Brain microvascular endothelial cell (primary cell): ENCODE measurements around the gene RXRA.

Experiments used
- DNase-seq: peaks from one replicate; pipeline ENCODE4 v3.0.0-alpha.2; 2020
- H3K27ac ChIP-seq: fragments of 250-450 bp; sonication (Bioruptor Pico); 2 replicates; pipeline ENCODE4 v1.5.1; 2020; ENCODE audit warnings: mild to moderate bottlenecking, moderate library complexity
- H3K27me3 ChIP-seq: fragments of 250-450 bp; sonication (Bioruptor Pico); replicated peaks from 2 replicates; pipeline ENCODE4 v1.5.1; 2020; ENCODE audit warnings: mild to moderate bottlenecking
- H3K36me3 ChIP-seq: fragments of 250-450 bp; sonication (Bioruptor Pico); replicated peaks from 2 replicates; pipeline ENCODE4 v1.5.1; 2020; ENCODE audit warnings: mild to moderate bottlenecking
- H3K4me3 ChIP-seq: 2 replicates; pipeline ENCODE4 v1.5.1; 2011; ENCODE audit warnings: low read depth, mild to moderate bottlenecking, control low read depth, low read length, moderate library complexity
- CTCF ChIP-seq: IDR thresholded peaks from 2 replicates; pipeline ENCODE4 v1.5.1; 2011; ENCODE audit warnings: low read depth, mild to moderate bottlenecking, moderate library complexity, low read length, control low read depth, inconsistent platforms; ENCODE audit errors: missing control alignments
- in situ Hi-C: cut with HindIII; loops from 2 replicates; pipeline ENCODE4 v1.10.0; 2017; ENCODE audit warnings: low sequenced_read_pairs, low pct_ligation_motif_present

The RXRA gene

GRCh38 chr9:134317400-134317789 lies 8.9 kb upstream of the RXRA start:
- no peak overlapping the region for H3K27ac ChIP-seq
- no peaks in the 10 kb centered on the region for H3K27me3 ChIP-seq
- in situ Hi-C loops = no loop called here
- no peak for DNase-seq
- no peak for TF ChIP-seq CTCF
- no peak overlapping the region for H3K4me3 ChIP-seq
- H3K36me3 ChIP-seq = no peaks in the 10 kb centered on the region

- DNase-seq = no peak
- no peaks in the 10 kb centered on the region for H3K27me3 ChIP-seq
- no peak for TF ChIP-seq CTCF
- in situ Hi-C loops = no loop called here
- H3K27ac ChIP-seq = no peak overlapping the region
- H3K36me3 ChIP-seq = no peaks in the 10 kb centered on the region
- no peak overlapping the region for H3K4me3 ChIP-seq
Measured at GRCh38 chr9:134317790-134318414, 8.4 kb upstream of the RXRA start.

- Histone ChIP-seq H3K27ac (no peak overlapping the region), H3K36me3 (no peaks in the 10 kb centered on the region), H3K27me3 (no peaks in the 10 kb centered on the region), H3K4me3 (no peak overlapping the region)
- in situ Hi-C loops = no loop called here
- no peak for DNase-seq
- TF ChIP-seq CTCF = no peak
Measured at GRCh38 chr9:134318481-134318891, 7.8 kb upstream of the RXRA start.

GRCh38 chr9:134318941-134319305 lies 7.3 kb upstream of the RXRA start:
- TF ChIP-seq CTCF = no peak
- in situ Hi-C loops = no loop called here
- Histone ChIP-seq H3K27me3 (no peaks in the 10 kb centered on the region), H3K36me3 (no peaks in the 10 kb centered on the region), H3K4me3 (no peak overlapping the region), H3K27ac (no peak overlapping the region)
- DNase-seq = no peak

GRCh38 chr9:134319306-134320125 lies 6.7 kb upstream of the RXRA start:
- no peak for DNase-seq
- no peaks in the 10 kb centered on the region for H3K27me3 ChIP-seq
- no peak overlapping the region for H3K4me3 ChIP-seq
- in situ Hi-C loops = no loop called here
- no peak for TF ChIP-seq CTCF
- no peaks in the 10 kb centered on the region for H3K36me3 ChIP-seq
- H3K27ac ChIP-seq = no peak overlapping the region
